WTC11 (cell line): ENCODE measurements around the gene SOS2. TPM values are rescaled to one million over a fixed set of nuclear protein-coding genes. Genes with fewer than 3 reads are reported as not detected.

Source experiments
- ATF6 ChIP-seq: sonication (generic); formaldehyde crosslinking; IDR thresholded peaks from 2 replicates; pipeline ENCODE4 v1.8.1; 2023; ENCODE audit warnings: mild to moderate bottlenecking, missing genetic modification reagents
- CTCF ChIP-seq: fragments of 200-600 bp; IDR thresholded peaks from 2 replicates; pipeline ENCODE4 v1.8.0; 2022; ENCODE audit warnings: antibody characterized with exemption
- GABPB1 ChIP-seq: sonication (generic); formaldehyde crosslinking; IDR thresholded peaks from 2 replicates; pipeline ENCODE4 v1.8.1; 2023; ENCODE audit warnings: mild to moderate bottlenecking, missing genetic modification reagents
- IRF1 ChIP-seq: sonication (generic); formaldehyde crosslinking; IDR thresholded peaks from 2 replicates; pipeline ENCODE4 v1.8.0; 2023; ENCODE audit warnings: missing genetic modification reagents
- NR3C1 ChIP-seq: sonication (generic); formaldehyde crosslinking; conservative IDR thresholded peaks from 2 replicates; pipeline ENCODE4 v1.8.1; 2023; ENCODE audit warnings: low read depth, mild to moderate bottlenecking, missing genetic modification reagents
- USF1 ChIP-seq: sonication (generic); formaldehyde crosslinking; IDR thresholded peaks from 2 replicates; pipeline ENCODE4 v1.8.0; 2022; ENCODE audit warnings: mild to moderate bottlenecking, missing genetic modification reagents
- total RNA-seq: library from RNA; stranded (reverse); gene quantifications from 3 replicates; pipeline ENCODE4 v1.2.3, GENCODE V29; 2021
- TF ChIP-seq, protein P1 (sequence below): sonication (generic); formaldehyde crosslinking; IDR thresholded peaks from 2 replicates; pipeline ENCODE4 v1.8.1; 2022; ENCODE audit warnings: mild to moderate bottlenecking, moderate library complexity, missing genetic modification reagents
- TF ChIP-seq, protein P2 (sequence below): sonication (generic); formaldehyde crosslinking; IDR thresholded peaks from 2 replicates; pipeline ENCODE4 v1.8.1; 2022; ENCODE audit warnings: mild to moderate bottlenecking, missing genetic modification reagents, moderate library complexity, borderline replicate concordance
- TF ChIP-seq, protein P3 (sequence below): sonication (generic); formaldehyde crosslinking; IDR thresholded peaks from 2 replicates; pipeline ENCODE4 v1.8.0; 2023; ENCODE audit warnings: missing genetic modification reagents, mild to moderate bottlenecking, borderline replicate concordance
- TF ChIP-seq, protein P4 (sequence below): fragments of 250-450 bp; sonication (Bioruptor Pico); IDR thresholded peaks from 2 replicates; pipeline ENCODE4 v2.1.2; 2022; ENCODE audit warnings: mild to moderate bottlenecking, moderate library complexity

Gene SOS2
- total RNA-seq, 1 experiment from 2014 or later = 11.0 TPM

DNA sequence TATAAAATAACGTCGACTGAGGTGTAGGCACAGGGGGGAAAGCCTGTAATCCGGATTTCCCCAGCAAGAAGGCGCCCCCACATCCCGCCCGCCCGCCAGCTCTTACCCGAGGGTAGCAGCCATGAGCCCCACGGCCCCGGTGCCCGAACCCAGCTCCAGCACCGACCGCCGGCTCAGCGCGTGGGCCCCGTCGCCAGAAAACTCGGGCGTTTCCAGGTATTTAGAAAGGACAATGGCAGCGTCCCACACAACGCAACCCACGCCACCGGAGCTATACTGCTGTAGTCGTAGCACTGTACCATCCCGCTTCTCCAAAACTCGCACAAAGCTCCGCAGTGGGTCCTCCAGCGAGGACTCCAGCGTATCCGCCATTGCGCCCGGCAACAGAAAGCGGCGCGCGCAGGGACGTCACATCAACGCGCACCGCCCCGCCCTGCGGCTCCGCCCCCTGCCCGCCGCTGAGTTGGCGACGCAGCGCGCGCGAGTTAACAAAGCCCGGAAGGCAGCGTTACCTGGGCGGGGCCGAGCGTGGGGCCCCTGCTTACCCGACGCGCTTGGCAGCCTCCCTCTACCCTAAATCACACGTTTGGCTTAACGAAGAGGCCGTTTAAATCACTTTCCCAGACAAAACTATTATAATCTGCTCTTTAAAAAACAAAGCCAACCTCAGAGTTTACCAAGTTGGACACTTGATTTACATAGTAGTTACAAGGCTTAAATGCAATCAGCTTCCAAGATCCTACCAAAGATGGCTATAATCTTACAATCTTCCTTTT, 115.0 kb downstream of the SOS2 start, which contains the start of gene VCPKMT (continued):
- TF ChIP-seq, protein P1, sequence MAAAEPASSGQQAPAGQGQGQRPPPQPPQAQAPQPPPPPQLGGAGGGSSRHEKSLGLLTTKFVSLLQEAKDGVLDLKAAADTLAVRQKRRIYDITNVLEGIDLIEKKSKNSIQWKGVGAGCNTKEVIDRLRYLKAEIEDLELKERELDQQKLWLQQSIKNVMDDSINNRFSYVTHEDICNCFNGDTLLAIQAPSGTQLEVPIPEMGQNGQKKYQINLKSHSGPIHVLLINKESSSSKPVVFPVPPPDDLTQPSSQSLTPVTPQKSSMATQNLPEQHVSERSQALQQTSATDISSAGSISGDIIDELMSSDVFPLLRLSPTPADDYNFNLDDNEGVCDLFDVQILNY (CRISPR knock-in tag) = peak; percentile 88
- TF ChIP-seq, protein P2, sequence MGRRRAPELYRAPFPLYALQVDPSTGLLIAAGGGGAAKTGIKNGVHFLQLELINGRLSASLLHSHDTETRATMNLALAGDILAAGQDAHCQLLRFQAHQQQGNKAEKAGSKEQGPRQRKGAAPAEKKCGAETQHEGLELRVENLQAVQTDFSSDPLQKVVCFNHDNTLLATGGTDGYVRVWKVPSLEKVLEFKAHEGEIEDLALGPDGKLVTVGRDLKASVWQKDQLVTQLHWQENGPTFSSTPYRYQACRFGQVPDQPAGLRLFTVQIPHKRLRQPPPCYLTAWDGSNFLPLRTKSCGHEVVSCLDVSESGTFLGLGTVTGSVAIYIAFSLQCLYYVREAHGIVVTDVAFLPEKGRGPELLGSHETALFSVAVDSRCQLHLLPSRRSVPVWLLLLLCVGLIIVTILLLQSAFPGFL (CRISPR knock-in tag) = no peak
- TF ChIP-seq USF1 = no peak
- no peak for TF ChIP-seq IRF1
- TF ChIP-seq CTCF = no peak
- TF ChIP-seq ATF6 = no peak
- TF ChIP-seq, protein P3, sequence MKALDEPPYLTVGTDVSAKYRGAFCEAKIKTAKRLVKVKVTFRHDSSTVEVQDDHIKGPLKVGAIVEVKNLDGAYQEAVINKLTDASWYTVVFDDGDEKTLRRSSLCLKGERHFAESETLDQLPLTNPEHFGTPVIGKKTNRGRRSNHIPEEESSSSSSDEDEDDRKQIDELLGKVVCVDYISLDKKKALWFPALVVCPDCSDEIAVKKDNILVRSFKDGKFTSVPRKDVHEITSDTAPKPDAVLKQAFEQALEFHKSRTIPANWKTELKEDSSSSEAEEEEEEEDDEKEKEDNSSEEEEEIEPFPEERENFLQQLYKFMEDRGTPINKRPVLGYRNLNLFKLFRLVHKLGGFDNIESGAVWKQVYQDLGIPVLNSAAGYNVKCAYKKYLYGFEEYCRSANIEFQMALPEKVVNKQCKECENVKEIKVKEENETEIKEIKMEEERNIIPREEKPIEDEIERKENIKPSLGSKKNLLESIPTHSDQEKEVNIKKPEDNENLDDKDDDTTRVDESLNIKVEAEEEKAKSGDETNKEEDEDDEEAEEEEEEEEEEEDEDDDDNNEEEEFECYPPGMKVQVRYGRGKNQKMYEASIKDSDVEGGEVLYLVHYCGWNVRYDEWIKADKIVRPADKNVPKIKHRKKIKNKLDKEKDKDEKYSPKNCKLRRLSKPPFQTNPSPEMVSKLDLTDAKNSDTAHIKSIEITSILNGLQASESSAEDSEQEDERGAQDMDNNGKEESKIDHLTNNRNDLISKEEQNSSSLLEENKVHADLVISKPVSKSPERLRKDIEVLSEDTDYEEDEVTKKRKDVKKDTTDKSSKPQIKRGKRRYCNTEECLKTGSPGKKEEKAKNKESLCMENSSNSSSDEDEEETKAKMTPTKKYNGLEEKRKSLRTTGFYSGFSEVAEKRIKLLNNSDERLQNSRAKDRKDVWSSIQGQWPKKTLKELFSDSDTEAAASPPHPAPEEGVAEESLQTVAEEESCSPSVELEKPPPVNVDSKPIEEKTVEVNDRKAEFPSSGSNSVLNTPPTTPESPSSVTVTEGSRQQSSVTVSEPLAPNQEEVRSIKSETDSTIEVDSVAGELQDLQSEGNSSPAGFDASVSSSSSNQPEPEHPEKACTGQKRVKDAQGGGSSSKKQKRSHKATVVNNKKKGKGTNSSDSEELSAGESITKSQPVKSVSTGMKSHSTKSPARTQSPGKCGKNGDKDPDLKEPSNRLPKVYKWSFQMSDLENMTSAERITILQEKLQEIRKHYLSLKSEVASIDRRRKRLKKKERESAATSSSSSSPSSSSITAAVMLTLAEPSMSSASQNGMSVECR = peak; percentile 83; the same call in 1 of the 2 replicates
- TF ChIP-seq NR3C1 (CRISPR knock-in tag) = no peak
- TF ChIP-seq, protein P4, sequence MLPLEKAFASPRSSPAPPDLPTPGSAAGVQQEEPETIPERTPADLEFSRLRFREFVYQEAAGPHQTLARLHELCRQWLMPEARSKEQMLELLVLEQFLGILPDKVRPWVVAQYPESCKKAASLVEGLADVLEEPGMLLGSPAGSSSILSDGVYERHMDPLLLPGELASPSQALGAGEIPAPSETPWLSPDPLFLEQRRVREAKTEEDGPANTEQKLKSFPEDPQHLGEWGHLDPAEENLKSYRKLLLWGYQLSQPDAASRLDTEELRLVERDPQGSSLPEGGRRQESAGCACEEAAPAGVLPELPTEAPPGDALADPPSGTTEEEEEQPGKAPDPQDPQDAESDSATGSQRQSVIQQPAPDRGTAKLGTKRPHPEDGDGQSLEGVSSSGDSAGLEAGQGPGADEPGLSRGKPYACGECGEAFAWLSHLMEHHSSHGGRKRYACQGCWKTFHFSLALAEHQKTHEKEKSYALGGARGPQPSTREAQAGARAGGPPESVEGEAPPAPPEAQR (CRISPR knock-in tag) = no peak
- TF ChIP-seq GABPB1 (CRISPR knock-in tag) = peak; percentile 53
- TF ChIP-seq, all 79 proteins: peak for 22
